GM18511 (cell line): ENCODE data around the gene ZNF483.
"Not testable (repeated sequence)": the region's sequence is repeated elsewhere in the genome, so short reads cannot be mapped to it uniquely, and the experiment has no call there.

Experiments used
- ATAC-seq: cut with Tn5 transposase; IDR thresholded peaks from one replicate; pipeline ENCODE4 v1.9.1; 2021; ENCODE audit warnings: mild to moderate bottlenecking, moderate library complexity; ENCODE audit not compliant: unreplicated experiment

The ZNF483 gene

DNA sequence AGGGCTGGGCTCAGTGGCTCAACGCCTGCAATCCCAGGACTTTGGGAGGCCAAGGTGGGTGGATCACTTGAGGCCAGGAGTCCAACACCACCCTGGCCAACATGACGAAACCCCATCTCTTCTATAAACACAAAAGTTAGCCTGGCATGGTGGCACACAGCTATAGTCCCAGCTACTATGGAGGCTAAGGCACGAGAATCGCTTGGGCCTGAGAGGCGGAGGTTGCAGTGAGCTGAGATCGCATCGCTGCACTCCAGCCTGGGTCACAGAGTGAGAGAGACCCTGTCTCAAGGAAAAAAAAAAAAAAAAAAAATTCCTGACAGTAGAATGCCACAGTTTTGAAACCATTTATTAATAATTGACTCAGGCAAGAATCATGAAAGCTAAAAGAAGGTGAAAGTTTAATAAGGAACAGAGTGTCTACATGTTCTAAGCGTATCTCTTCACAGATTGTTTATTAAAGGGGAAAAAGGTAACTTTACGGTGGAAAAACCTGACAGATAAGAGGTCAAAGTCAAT lies 80.1 kb downstream of the ZNF483 start:
- no peak for ATAC-seq

DNA sequence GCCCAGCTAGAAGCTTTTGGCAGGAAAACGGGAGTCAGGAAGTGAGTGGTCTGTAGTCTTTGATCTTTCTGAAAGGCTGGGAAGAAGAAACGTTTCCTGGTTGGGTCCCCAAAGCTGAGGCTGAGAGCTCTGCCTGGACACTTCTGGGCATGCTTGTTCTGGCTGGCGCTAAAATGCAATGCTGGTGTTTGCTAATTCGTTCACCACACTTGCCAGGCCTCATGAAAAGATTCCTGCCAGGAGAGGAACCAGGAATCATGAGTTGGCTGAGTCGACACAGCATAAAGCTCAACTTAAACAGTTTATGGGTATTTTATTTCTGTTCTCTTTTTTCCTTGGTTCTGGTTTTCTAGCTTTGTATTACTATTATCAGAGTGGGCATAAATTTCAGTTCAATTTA lies 85.2 kb downstream of the ZNF483 start:
- ATAC-seq: no peak

DNA sequence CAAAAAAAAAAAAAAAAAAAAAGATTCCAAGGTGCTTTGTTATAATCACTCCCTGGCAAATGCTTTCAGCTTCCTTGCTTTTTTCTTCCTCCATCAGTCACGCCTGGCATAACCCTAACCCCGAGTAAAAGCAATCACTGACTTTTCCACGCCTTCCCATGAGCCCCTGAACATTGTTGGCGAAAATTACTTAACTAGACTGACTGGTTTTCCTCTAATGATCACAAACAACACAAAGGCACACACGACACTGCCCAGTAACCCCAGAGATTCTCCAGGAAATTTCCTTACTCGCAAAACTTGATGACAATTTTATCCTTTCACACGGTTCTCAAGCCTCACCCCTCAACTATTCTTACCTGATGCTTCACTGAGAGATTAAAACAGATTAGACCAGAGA lies 85.9 kb downstream of the ZNF483 start:
- ATAC-seq: no peak

DNA sequence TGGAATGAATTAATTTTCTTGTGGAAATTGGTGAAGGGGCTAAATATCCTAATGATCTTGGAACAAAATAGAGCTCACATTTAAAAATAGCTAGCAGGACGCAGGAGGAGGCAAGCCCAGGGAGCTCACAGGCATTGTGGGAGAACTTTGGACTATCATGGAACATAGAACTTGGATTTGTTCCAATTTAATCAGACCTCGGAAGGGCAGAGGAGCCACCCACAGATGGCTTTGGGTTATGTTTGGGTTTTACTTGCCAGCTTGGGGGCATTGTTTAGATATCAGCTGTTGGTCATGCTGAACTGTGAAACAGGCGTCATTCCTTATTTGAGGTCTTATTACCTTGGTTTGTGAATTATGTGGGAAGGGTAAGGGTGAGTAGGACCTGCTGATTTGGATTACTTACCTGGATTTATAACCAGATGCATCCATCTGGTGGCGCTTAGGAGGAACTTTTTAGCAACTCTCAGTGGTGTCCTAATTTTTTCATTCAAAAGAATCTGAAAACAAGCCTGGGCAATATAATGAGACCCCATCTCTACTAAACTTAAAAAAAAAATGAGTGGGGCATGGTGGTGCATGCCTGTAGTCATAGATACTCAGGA lies 88.6 kb downstream of the ZNF483 start:
- ATAC-seq: no peak

DNA sequence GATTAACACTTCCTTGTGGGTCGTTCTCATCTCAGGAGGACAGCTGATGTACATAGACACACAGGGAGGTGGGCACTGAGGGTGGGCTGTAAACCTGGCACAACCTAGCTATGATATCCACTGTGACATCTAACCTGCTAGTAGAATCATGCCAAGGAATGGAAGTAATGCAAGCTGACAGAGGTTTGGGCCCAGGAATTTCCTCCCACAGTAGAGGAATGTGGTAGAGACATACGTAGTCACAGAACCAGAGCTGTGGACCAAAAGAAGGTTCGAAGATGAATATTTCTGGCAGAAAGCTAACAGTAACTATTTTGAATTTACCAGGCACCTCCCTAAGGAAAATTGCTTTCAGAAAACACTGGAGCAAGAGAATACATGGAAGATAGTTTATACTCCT lies 90.9 kb downstream of the ZNF483 start:
- no peak for ATAC-seq

DNA sequence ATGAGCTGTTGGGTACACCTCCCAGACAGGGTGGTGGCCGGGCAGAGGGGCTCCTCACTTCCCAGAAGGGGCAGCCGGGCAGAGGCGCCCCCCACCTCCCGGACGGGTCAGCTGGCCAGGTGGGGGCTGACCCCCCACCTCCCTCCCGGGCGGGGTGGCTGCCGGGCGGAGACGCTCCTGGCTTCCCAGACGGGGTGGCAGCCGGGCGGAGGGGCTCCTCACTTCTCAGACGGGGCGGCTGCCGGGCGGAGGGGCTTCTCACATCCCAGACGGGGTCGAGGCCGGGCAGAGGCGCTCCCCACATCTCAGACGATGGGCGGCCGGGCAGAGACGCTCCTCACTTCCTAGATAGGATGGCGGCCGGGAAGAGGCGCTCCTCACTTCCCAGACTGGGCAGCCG lies 92.4 kb downstream of the ZNF483 start:
- not testable (repeated sequence) for ATAC-seq

DNA sequence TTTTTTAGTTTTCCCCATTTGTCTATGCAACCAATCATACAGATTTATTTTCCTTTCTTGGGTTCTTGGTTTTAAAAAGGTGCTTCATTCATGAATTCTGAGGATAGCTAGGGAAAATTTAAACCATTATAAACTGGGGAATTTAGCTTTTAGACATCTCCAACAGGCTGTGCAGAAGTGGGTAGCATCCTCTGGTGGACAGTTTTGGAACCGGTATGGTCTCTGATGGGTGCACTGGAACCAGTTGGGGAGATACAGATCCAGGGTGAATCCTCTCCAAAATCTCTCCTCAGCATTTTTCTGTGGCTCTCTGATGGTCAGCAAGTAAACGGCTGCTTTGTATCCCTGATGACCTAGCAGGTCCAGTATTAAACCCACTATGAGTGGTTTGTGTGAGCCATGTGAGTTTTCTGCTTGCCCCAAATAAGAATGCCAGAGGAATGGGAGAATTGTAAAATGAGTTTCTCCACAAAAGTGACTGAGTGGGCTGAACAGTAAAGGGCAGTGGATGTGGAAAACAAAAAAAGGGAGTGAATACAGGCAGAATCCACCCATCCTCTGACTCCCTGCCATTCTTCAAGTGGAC lies 97.0 kb downstream of the ZNF483 start:
- ATAC-seq: peak; percentile 63

DNA sequence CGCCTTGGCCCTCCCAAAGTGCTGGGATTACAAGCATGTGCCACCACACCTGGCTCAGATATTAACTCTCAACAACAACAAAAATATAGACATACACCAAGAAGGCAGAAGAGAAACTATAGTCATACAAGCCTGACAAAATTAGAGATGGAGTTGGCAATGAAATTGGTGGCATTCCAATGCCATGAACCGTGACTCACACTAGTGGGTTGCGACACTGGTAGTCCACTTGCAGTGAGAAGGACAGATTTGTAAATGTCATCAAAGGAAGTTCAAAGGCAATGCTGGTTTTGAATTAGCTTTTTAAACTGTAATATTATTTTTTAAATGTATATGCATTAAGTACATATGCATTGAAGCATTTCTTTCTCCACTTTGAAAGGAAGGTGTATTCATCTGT lies 97.6 kb downstream of the ZNF483 start:
- ATAC-seq: no peak
